Jurkat, Clone E6-1 (cell line): ENCODE results near the gene IL12RB1.

Experiments used
- DNase-seq: peaks from one replicate; pipeline ENCODE4 v3.0.0-alpha.2; 2011; ENCODE audit warnings: low read depth, low spot score
- H3K4me3 ChIP-seq: 2 replicates; pipeline ENCODE4 v1.5.1; 2011; ENCODE audit warnings: mild to moderate bottlenecking, low read length, control low read depth, moderate library complexity

IL12RB1 gene

GRCh38 chr19:18020212-18021085 is 66.3 kb downstream of the IL12RB1 start:
- no peak for DNase-seq
- no peak overlapping the region for H3K4me3 ChIP-seq

- H3K4me3 ChIP-seq: no peak overlapping the region
- DNase-seq: no peak
These were observed 69.3 kb downstream of the IL12RB1 start for GRCh38 chr19:18017275-18018083.

GRCh38 chr19:18016209-18016910 is 70.4 kb downstream of the IL12RB1 start:
- H3K4me3 ChIP-seq: no peak overlapping the region
- no peak for DNase-seq

GRCh38 chr19:18014197-18014596 is 72.5 kb downstream of the IL12RB1 start:
- DNase-seq: no peak

GRCh38 chr19:18013210-18014111 is 73.3 kb downstream of the IL12RB1 start:
- H3K4me3 ChIP-seq: no peak overlapping the region
- DNase-seq: no peak

More at GRCh38 chr19:18014197-18014596, 72.5 kb downstream of the IL12RB1 start:
- H3K4me3 ChIP-seq: no peak overlapping the region

GRCh38 chr19:18010149-18010548 is 76.6 kb downstream of the IL12RB1 start:
- H3K4me3 ChIP-seq: no peak overlapping the region
- DNase-seq: no peak

GRCh38 chr19:18009412-18010066 is 77.2 kb downstream of the IL12RB1 start:
- no peak overlapping the region for H3K4me3 ChIP-seq
- no peak for DNase-seq
